ENCODE results near the gene CERS4. TPM values are rescaled to one million over a fixed set of nuclear protein-coding genes. Genes with fewer than 3 reads are reported as not detected.
"Not testable (repeated sequence)": the region's sequence is repeated elsewhere in the genome, so short reads cannot be mapped to it uniquely, and the experiment has no call there.

CERS4 gene
- total RNA-seq, 1 experiment from 2014 or later = 4.8 TPM

- intact Hi-C loops (cut with micrococcal nuclease; ENCODE audit: unreplicated experiment) = no loop called here
- Histone ChIP-seq H3K27ac (ENCODE audit: low read depth, low read length, poor library complexity, severe bottlenecking) (no peak overlapping the region), H3K27me3 (replicated peaks; ENCODE audit: insufficient read depth, low read depth, low read length, poor library complexity) (no peaks in the 10 kb centered on the region), H3K4me1 (ENCODE audit: insufficient read depth, low read length, poor library complexity, severe bottlenecking) (no peaks in the 10 kb centered on the region), H3K36me3 (ENCODE audit: insufficient read depth, low read length, poor library complexity, severe bottlenecking) (no peaks in the 10 kb centered on the region), H3K4me3 (ENCODE audit: low read depth, low read length, poor library complexity, severe bottlenecking) (no peak overlapping the region), H3K9me3 (ENCODE audit: low read depth, low read length, poor library complexity, severe bottlenecking) (no peaks in the 10 kb centered on the region)
- TF ChIP-seq EZH2 (IDR thresholded peaks at IDR 0.05; ENCODE audit: borderline replicate concordance, low read depth, low read length, poor library complexity, severe bottlenecking) (no peak), CTCF (conservative IDR thresholded peaks at IDR 0.05; ENCODE audit: low read depth, low read length) (no peak)
- no TSS peak for BruUV-seq (replicated peaks)
- DNase-seq (ENCODE audit: low spot score) = no peak
- ChIA-PET CTCF (no interaction called here), POLR2A (ENCODE audit: low non-redundant PET) (no interaction called here)
Measured at GRCh38 chr19:8204961-8205360, 4.2 kb upstream of the CERS4 start.

GRCh38 chr19:8206147-8207087 is 2.8 kb upstream of the CERS4 start:
- Histone ChIP-seq H3K9me3 (ENCODE audit: low read depth, low read length, poor library complexity, severe bottlenecking) (no peaks in the 10 kb centered on the region), H3K36me3 (ENCODE audit: insufficient read depth, low read length, poor library complexity, severe bottlenecking) (no peaks in the 10 kb centered on the region), H3K4me3 (ENCODE audit: low read depth, low read length, poor library complexity, severe bottlenecking) (no peak overlapping the region), H3K27ac (ENCODE audit: low read depth, low read length, poor library complexity, severe bottlenecking) (no peak overlapping the region), H3K27me3 (replicated peaks; ENCODE audit: insufficient read depth, low read depth, low read length, poor library complexity) (no peaks in the 10 kb centered on the region), H3K4me1 (ENCODE audit: insufficient read depth, low read length, poor library complexity, severe bottlenecking) (no peaks in the 10 kb centered on the region)
- intact Hi-C loops (cut with micrococcal nuclease; ENCODE audit: unreplicated experiment) = no loop called here
- POLR2A ChIA-PET (ENCODE audit: low non-redundant PET) = no interaction called here
- CTCF ChIA-PET = interaction anchor here (0.6 kb wide), 1 partner anchor 147 kb away, joined by 3 read pairs; no protein-coding TSS in a partner anchor
- no peak for DNase-seq (ENCODE audit: low spot score)
- TF ChIP-seq EZH2 (IDR thresholded peaks at IDR 0.05; ENCODE audit: borderline replicate concordance, low read depth, low read length, poor library complexity, severe bottlenecking) (no peak), CTCF (conservative IDR thresholded peaks at IDR 0.05; ENCODE audit: low read depth, low read length) (no peak)
- BruUV-seq (replicated peaks) = no TSS peak

GRCh38 chr19:8207326-8207725 is 1.8 kb upstream of the CERS4 start:
- H3K27me3 ChIP-seq (replicated peaks; ENCODE audit: insufficient read depth, low read depth, low read length, poor library complexity); H3K4me1 ChIP-seq (ENCODE audit: insufficient read depth, low read length, poor library complexity, severe bottlenecking); H3K27ac ChIP-seq (ENCODE audit: low read depth, low read length, poor library complexity, severe bottlenecking); intact Hi-C loops (cut with micrococcal nuclease; ENCODE audit: unreplicated experiment); H3K4me3 ChIP-seq (ENCODE audit: low read depth, low read length, poor library complexity, severe bottlenecking); DNase-seq (ENCODE audit: low spot score); BruUV-seq (replicated peaks); H3K36me3 ChIP-seq (ENCODE audit: insufficient read depth, low read length, poor library complexity, severe bottlenecking); POLR2A ChIA-PET (ENCODE audit: low non-redundant PET); H3K9me3 ChIP-seq (ENCODE audit: low read depth, low read length, poor library complexity, severe bottlenecking): not testable (repeated sequence)
- CTCF ChIA-PET = interaction anchor here (0.6 kb wide), 1 partner anchor 146 kb away, joined by 3 read pairs; no protein-coding TSS in a partner anchor

All from A673 (cell line).